Kidney glomerular epithelial cell (primary cell): Measurements from ENCODE around the gene GFOD1.

Source experiments
- DNase-seq: peaks from one replicate; lab custom pipeline; 2025; lab: John Stamatoyannopoulos, UW

The GFOD1 gene

GRCh38 chr6:13375360-13375878 is 112.0 kb downstream of the GFOD1 start:
- no peak for DNase-seq

DNA sequence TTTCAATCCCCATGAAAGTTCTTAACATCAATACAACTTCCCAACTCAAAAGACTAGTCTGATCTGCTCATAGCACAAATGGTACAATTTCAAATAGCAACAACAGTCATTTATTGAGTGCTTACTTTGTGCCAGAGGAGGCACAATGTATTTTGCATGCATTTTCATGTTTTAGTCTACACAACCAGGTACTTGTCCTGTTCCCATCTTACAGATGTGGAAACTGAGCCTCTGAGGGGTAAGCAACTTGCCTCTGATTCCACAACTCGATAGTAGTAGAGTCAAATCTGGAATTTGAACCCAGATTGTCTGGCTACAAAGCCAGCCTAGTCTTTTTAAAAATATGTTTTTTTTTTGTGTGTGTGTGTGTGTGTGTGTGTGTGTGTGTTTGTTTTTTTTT is 113.5 kb downstream of the GFOD1 start:
- no peak for DNase-seq

DNA sequence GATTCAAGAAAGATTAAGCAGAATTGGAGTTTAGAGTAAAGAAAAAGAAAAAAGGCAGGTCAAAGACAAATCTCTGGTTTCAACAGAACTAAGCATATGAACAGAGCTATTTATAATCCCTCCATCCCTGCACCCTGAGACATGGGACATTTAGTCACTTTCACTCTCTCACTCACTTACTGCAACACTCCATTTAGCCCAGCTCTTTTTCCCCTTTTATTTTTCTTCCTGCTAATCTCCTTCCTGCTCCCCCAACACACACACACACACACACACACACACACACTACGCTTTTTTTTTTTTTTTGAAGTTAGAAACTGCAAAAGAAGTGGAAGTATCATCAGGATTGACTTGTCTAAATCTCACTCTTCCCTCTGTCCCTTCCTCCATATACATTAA is 113.9 kb downstream of the GFOD1 start:
- no peak for DNase-seq

DNA sequence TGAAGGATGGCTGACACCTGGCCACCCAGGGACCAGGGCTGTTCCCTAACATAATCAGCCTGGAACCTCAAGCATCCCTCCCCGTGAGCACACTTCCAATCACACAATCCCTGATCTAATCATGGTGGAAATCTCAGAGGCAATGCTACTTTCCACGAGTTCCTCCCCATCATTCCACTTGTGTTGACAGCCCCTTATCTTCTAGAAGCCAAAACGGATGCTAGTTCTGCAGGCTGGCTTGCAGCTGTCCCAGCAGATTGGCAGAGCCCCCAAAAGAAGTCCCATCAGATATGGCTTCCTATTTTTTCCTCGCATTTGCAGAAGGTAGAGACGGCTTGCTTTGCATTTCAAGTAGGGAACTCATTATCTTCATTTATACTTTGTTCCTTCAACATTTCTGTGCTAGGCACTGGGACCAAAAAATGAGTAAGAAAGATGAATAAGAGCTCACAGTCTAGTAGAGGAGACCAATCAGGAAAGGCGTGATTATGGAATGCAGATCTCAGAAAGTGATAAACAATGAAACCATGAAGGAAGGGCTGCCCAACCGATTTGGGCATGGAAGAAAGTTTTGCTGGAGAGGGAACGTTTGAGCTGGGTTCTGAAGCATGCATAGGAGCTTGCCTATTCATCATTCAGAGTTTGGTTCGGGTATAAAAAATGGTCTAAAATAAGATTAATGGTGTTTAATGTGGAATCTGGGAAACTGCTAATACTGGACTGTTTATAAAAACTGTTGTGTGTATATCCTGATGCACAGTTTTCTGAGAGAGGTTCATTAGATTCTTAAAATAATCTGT is 114.5 kb downstream of the GFOD1 start:
- no peak for DNase-seq

DNA sequence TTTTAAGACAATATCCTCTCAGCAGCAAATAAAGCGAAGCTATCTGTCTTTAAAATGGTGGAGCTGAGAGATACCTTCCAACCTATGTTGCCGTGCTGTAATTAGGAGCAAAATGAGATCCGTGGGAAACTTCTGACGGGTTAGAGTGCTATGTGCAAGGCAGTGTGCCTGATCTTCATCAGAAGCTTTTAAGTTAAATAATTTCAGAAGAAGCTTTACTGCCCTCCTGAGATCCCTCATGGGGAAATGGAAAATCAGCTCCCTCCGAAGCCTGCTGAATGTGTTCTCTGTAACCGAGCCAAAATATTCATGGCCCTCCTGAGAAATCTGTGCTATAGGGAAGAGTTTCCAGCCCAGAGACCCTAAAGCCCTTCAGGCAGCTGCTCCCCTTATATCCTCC is 115.3 kb downstream of the GFOD1 start:
- no peak for DNase-seq

DNA sequence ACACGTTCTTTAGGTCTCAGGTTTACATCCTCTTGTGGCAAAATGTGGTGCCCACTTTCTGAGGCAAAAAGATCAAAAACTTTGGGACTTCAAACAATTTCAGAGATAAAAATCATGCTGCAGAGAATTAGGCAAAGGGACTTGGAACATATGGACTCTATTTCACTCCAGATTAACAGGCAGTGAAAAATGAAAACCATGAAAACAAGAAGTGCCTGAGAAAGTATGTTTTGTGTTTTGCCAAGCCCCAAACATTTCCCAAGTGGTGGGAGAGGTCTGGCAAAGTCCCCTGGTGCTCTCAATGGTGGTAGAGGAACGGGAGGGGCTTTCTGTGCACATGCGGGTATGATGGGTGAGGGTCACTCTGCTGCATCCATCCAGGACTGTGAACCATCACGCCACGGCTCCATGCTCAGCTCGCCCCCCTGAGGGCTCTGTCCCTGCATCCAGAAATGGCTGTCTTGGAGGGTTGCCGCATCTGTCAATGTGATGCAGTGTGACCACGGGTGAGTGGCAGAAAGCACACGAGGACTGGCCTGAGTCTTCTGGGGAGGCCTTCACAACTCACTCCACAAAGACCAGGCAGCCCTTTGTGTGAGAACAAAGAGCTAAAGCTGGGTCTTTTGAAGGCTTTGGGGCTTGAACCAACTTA is 115.9 kb downstream of the GFOD1 start:
- DNase-seq: no peak

DNA sequence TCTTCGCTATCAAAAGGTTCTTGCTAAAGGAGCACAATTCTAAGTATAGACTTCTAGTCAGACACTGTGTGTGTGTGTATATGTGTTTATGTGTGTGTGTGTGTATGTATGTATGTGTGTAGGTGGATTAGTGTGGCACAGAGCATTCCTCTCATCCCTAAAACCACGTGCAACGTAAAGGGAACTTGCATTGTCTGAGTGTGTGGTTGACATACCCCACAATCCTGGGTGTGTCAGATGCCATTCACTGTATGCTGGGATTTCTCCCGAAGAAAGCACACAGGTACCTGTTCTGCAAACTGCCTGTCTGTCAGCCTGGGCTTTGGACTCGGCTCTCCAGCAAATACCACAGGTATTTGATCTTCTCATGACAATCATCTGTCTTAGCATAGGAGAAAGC is 116.8 kb downstream of the GFOD1 start:
- DNase-seq: no peak

DNA sequence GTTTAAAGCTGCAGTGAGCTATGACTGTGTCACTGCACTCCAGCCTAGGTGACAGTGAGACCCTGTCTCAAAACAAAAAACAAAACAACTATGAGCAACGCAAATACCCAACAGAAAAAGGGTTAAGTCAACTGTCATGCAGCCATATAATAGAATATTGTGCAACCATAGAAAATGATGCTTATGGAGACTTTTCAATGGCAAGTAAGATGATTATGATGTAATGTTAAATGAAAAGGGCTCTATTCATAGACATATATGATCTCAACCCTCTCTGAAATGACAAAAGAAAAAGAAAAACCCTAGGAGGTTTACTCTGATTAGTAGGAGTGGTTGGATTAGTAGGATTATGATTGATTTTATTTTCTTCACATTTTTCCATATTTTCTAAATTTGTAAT is 117.8 kb downstream of the GFOD1 start:
- no peak for DNase-seq

DNA sequence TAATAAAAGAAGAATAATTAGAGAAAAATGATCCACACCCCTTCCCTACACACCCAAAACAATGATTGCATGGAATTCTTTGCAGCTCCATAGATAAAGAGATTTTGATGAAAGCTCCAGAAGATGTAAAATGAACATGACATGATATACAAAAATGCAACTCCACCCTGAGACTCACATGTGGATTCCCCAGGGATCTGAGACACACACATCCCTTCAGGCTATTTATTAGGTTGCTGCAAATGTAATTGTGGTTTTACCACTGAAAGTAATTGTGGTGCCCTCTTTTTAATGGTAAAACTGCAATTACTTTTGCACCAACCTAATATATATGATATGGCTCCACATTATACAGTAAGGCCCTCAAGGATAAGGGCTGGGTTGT is 118.7 kb downstream of the GFOD1 start:
- no peak for DNase-seq

- DNase-seq: no peak
Measured at GRCh38 chr6:13368079-13368730, 119.2 kb downstream of the GFOD1 start.

- no peak for DNase-seq
Measured at GRCh38 chr6:13367396-13367795, 120.0 kb downstream of the GFOD1 start.

DNA sequence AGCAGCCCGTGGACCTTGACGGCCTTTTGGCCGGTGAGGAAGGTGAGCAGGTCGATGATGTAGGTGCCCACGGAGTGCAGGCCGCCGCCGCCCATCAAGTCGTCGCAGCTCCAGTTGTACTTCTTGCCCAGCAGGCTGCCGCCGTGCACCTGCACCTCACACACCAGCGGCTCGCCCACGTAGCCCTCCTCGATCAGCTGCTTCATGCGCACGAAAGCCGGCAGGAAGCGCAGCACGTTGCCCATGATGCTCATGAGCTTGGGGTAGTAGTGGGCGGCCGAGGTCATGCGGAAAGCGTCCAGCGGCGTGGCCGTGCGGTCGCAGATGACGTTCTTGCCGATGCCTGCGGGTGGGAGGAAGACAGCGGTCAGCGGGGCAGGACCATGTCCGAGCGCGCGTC is 122.1 kb downstream of the GFOD1 start:
- no peak for DNase-seq

- no peak for DNase-seq
Measured at GRCh38 chr6:13364842-13365241, 122.6 kb downstream of the GFOD1 start.

DNA sequence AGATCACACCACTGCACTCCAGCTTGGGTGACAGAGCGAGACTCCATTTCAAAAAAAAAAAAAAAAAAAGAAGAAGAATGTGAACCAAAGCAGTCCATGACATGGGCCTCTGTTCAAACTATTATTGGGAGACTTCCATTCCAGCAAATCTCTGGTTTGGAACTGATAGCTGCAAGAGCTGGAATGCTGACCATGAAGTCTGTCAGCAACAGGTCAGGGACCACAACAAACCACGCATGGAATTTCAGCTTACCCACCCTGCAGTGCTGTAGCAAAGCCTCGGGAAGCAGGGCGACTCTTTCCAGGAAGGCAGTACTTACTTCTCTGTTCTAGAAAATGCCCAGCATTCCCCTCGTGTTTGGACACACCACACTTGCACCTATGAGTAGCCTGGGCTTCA is 125.0 kb downstream of the GFOD1 start:
- peak; percentile 92 for DNase-seq

- DNase-seq: no peak
Measured at GRCh38 chr6:13360671-13361540, 126.5 kb downstream of the GFOD1 start.

- no peak for DNase-seq
Measured at GRCh38 chr6:13359287-13359686, 128.1 kb downstream of the GFOD1 start.

DNA sequence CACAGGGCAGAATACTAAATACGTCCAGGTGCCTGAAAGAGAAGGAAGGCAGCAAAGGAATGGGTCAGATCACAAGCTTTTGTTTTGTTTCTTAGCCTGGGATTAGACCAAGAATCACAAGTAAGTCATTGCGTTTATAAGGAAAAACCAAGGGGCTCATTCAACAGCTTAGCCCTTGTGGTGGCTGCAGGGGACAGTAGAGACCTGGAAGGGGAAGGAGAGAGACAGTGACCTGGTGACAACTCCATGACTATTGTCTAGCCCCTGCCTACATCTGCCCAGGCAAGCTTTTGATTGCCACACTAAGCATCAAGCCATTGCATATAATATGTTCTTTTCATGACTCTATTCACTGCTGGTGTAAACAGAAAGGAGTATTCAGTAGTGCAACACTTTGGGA is 128.9 kb downstream of the GFOD1 start:
- no peak for DNase-seq

- DNase-seq: peak; percentile 76
Measured at GRCh38 chr6:13357551-13358075, 129.8 kb downstream of the GFOD1 start.

- no peak for DNase-seq
Measured at GRCh38 chr6:13355999-13356785, 131.2 kb downstream of the GFOD1 start.

DNA sequence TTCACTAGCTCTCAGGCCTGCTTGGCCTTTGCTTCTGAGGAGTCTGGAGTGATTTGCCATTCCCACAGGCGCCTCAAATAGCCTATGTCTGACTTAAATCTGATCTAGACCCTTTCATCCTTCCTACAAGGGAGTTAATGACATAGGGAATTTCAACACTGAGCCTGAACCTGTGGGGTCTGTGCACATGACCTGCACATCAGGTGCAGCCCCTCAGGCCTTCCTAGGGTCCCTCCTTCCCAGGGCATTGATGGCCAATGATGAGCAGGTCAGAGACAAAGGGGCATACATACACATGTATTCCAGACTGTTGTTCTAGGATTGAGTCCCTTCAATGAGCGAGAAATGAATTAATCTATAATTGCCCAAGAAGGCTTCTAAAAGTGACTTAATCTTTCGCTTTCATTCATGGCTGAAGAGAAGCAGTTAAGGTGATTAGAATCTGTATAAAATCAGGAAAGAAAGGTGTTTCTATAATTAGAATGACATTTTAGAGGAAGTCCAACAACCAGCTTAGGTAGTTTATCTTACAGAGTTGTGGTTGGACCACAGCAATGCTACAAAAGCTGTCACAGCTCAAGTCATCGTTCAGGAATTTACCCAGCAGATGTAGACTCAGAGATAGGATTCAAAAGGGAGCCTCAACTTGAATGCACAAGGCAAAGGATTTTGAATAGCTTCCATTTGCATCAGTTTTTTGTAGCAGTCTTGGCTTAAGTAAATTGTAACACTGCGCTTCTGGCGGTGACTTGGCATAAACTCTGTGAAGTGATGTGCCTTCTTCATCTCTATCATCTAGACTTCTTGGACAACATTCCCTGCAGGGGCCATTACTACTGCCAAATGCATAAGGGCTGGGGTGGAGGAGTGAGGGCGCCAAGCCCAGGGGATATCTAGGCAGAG is 132.1 kb downstream of the GFOD1 start:
- DNase-seq: peak; percentile 94
